Tongue (tissue), 2 donors: ENCODE measurements around the gene BRD9. TPM values are rescaled to one million over a fixed set of nuclear protein-coding genes. Genes with fewer than 3 reads are reported as not detected.
A peak's percentile ranks its signal among the peaks of the same experiment; 100 is the strongest.
"Not testable (repeated sequence)": the region's sequence is repeated elsewhere in the genome, so short reads cannot be mapped to it uniquely, and the experiment has no call there.

Experiments used
- DNase-seq: peaks from one replicate; pipeline ENCODE4 v3.0.0-alpha.2; 2015
- total RNA-seq: library from RNA; depleted of rRNA; stranded (reverse); fragments of >200 nt; gene quantifications from one replicate; pipeline ENCODE4 v1.2.3, GENCODE V29; 2014

BRD9 gene
- 35.3 TPM for total RNA-seq

GRCh38 chr5:892394-893136, at the start of gene BRD9, which contains the start of gene TRIP13:
Gene BRD9 (minus strand): TSS chr5:892801. CDS start chr5:892657, 144 bp downstream.
Gene TRIP13 (plus strand): TSS chr5:892884. CDS start chr5:892999, 115 bp downstream.
- DNase-seq = peak; percentile 92

- not testable (repeated sequence) for DNase-seq
These were observed 48.1 kb upstream of the BRD9 start for GRCh38 chr5:940741-941140.

DNA sequence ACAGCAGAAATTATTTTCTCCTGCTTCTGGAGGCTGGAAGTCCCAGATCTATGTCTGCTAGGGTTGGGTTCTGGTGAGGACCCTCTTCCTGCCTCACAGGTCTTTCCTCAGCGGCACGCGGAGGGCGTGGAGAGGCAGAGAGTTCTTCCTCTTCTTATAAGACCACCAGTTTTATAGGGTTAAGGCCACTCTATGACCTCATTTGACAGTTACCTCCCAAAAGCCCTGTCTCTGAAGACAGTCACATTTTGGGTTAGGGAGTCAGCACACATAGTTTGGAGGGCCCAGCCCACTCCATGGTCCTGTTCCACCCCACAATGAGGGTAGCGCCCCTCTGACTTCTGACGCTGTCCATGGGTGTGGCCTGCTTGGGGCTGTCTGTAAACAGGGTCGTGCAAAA, 46.8 kb upstream of the BRD9 start:
- no peak for DNase-seq

DNA sequence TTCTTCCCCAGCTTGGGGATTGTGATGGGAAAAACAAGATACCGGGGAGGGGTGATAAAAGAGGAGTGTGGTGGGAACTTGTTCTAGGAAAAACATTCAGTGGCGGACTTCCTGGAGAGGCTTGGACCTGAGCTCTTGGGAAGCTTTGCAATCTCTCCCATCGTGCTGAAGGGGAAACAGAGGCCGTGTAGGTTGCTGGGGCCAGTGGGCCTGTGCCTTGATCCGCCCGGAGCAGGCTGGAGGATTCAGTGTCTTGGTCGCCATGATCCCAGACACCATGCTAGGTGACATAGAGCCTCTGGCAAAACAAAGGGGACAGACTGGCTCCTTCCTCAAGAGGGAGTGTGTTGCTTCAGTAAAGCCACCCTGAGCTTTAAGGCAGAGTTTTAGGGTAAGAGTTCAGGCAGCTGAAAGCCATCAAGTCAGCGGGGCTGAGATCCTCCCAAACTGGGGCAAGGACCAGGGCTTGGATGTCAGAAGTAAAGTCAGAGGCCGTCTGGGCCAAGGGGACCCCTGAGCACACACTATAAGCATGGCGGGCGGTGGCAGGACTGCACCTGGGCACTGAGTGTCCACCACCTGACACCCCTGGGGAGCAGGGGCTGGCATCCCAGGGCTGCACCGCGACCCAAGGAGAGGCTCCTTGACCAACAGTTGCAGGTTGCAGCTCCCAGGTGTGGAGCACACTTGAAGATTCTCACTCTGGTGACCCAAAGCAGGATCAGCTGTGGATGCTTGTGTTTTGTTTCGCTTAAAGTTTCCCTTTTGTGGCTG, 44.7 kb upstream of the BRD9 start:
- no peak for DNase-seq

DNA sequence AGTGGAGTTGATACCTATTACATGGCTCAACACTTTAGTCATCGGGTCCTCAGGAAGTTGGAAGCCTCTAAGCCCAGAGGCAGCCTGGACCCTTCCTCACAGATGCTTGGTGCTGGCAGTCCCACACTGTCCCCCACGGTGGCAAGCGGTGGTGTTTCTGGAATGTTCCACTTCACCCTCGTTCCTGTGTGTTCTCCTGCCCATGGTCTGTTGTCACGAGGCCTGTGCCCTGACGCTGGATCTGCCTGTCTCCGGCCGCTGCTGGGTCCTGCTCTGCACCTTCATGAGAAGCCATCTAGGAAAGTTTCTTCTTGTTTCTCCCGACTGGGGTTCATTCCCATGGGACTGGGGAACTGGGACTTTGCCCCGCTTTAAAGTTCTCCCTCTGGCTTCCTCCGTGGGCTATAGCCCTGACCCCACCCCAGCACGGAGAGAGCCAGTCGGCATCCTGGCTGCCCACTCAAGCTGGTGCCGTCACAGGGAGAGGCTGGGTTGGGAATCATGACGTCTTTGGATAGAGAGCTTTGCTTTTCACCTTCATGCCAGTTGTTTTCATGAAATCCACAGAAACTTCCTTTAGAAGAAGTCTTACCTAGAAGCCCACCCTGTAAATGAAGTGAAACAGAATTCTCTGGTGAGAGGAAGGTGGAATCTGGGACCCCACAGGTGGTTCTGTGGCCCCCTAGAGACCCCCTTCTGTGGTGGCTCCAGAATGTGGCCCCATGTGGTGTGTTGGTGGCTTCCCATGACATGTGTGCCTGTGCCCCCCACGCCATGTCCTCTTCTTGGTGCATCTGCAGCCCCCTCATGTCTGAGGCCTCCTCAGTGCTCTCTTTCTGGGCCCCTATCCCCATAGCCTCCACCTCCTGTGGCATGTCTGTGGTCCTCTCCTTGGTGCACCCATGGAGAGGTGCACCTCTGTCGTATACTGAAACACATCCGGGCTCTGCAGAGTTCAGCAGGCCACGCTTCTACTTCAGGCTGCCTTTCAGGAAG, 43.8 kb upstream of the BRD9 start:
- DNase-seq = no peak

GRCh38 chr5:935510-936084, 43.0 kb upstream of the BRD9 start:
- no peak for DNase-seq

DNA sequence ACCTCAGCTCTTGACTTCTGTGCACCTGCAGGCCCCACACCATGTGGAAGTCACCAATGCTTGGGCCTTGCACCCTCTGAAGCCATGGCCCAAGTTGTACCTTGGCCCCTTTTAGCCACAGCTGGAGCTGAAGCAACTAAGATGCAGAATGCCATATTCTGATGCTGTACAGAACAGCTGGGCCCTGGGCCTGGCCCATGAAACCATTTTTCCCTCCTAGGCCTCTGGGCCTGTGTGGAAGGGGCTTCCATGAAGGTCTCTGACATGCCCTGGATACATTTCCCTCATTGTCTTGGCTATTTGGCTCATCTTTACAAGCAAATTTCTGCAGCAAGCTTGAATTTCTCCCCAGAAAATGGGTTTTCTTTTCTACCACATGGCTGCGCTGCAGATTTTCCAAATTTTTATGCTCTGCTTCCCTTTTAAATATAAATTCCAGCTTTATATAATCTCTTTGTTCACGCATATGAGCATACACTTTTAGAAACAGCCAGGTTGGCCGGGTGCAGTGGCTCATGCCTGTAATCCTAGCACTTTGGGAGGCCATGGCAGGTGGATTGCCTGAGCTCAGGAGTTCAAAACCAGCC, 41.9 kb upstream of the BRD9 start:
- not testable (repeated sequence) for DNase-seq

DNA sequence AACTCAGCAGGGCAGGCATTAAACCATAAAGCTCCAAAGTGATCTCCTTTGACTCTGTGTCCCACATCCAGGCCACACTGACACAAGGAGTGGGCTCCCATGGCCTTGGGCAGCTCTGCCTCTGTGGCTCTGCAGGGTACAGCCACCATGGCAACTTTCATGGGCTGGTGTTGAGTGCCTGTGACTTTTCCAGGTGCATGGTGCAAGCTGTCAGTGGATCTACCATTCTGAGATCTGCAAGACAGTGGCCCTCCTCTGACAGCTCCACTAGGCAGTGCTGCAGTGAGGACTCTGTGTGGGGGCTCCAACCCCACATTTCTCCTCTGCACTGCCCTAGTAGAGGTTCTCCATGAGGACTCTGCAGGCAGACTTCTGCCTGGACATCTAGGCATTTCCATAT, 41.4 kb upstream of the BRD9 start:
- DNase-seq = not testable (repeated sequence)

GRCh38 chr5:933251-933861, 40.8 kb upstream of the BRD9 start:
- DNase-seq = no peak

GRCh38 chr5:932628-933250, 40.1 kb upstream of the BRD9 start:
- no peak for DNase-seq

DNA sequence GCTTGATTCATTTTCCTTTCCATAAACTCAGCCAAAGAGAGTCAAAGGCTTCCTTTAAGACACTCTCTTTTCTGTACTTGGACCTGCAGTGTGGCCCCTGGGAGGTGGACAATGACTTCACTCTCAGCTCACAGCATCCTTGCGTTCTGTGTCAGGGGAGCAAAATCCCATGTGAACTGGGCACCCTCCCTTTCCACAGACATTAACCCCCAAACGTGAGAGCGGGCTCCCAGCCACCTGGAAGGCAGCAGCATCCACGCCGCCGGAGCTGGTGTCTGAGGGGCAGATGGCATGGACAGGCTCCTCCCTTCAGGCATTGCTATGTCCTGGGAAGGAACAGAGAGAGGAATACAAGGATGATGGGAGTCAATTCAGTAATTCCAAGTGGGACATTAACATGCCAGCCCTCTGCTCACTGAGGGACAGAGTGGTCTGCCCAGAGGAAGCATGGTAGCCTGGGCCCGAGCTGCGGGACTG, 39.6 kb upstream of the BRD9 start:
- DNase-seq = no peak

- DNase-seq = no peak
These were observed 39.1 kb upstream of the BRD9 start for GRCh38 chr5:931570-932145.

GRCh38 chr5:930866-931265, 38.3 kb upstream of the BRD9 start:
- no peak for DNase-seq

DNA sequence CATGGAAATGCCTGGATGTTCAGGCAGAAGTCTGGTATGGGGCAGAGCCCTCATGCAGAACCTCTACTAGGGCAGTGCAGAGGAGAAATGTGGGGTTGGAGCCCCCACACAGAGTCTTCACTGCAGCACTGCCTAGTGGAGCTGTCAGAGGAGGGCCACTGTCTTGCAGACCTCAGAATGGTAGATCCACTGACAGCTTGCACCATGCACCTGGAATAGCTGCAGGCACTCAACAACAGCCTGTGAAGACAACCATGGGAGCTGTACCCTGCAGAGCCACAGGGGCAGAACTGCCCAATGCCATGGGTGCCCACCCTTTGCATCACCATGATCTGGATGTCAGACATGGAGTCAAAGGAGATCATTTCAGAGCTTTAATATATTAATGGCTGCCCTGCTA, 37.0 kb upstream of the BRD9 start:
- no peak for DNase-seq

GRCh38 chr5:929182-929581, 36.6 kb upstream of the BRD9 start:
- not testable (repeated sequence) for DNase-seq

DNA sequence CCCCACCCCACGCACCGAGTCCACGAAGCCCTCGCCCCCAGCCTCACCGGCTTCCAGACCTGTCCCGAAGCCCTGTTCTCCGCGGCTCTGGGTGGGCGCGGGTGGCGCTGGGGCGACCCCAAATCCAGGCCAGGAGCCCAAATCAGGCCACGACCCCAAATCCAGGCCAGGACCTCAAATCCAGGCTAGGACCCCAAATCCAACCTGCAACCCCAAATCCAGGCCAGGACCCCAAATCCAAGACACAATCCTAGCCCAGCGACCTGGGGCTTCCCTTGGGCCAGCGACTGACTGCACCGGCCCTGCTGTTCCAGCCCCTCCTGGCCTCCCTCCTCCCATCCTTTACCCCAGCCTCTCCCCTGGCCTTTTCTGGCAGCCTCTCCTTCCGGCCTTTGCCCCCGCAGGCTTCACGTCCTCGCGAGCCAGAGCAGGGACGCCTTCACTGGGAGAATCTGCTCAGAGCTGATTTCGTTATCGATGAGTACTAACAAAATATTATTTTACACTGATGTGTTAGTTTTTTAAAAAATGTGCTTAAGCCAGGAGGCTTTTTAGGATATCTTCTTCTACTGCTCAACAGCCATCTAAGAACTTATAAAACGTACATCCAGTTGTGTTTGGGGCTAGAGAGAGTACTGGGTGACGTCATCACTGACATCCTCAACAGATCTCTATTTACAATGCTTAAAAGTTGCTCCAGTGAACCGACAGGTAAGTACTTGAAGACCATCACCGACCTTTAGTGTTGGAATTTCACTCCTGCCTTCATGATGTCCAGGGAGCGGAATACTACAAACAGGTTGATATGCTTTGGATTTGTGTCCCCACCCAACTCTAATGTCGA, 34.8 kb upstream of the BRD9 start:
- DNase-seq = no peak

- peak; percentile 55 for DNase-seq
These were observed 34.0 kb upstream of the BRD9 start for GRCh38 chr5:926417-927171.

DNA sequence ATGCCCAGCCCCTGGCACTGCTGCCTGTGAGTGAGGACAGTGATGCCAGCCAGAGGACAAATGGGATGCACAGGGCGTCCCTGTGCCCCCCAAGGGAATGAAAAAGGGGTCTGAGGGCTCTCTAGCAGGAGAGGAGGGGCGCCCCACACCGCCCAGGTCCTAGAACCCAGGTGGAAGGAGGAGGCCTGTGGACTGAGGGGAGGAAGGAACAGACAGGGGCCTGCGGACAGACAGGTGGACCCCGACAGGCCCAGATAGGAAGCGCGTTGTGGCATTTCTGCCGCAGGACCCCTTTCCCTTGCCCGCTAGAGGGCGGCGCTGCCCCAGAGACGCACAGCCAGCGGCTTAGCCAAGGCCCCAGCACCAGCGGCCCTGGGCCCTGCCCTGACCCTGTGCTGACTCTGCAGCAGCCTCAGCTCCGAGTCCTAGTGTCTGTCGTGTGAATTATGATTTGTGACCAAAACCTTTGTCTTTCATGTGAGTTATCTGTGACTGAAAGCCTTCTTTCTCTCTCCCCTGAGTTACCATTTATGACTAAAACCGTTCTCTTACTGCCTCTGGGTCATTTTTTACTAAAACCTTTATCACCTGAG, 30.8 kb upstream of the BRD9 start:
- DNase-seq = peak; percentile 89
